D721Med (cell line): ENCODE results near the gene TMEM135.

Source experiments
- DNase-seq: peaks from one replicate; pipeline ENCODE4 v3.0.0; 2011; ENCODE audit warnings: low spot score; ENCODE audit not compliant: insufficient read length
- FAIRE-seq: peaks from 2 replicates; lab custom pipeline; 2011; peaks lifted over from hg19 to GRCh38; lab: Jason Lieb, UNC
- CTCF ChIP-seq: IDR thresholded peaks from 2 replicates; pipeline ENCODE4 v1.5.1; 2012; ENCODE audit warnings: mild to moderate bottlenecking, control low read depth; ENCODE audit not compliant: insufficient read depth; ENCODE audit errors: missing control alignments

TMEM135 gene

DNA sequence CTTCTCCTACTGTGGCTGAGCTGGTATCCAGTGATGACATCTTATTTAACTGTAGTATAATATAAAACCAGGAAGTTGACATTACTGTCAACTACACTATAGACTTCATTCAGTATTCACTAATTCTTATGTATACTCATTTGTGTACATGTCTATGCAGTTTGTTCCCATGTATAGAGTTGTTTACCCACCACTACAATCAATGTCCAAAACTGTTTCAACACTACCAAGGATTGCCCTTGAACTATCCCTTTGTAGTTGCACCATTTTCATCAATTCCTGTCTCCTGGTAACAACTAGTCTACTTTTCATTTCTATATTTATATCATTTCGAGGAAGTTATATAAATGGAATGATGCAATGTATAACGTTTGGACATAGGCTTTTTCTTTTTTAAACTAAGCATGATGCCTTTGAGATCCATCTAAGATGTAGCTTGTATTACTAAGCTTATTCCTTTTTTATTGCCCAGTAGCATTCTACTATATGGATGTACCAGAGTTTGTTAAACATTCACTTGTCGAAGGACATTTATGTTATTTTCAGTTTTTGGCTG, 39.2 kb downstream of the TMEM135 start:
- no peak for TF ChIP-seq CTCF
- FAIRE-seq (no peak), DNase-seq (no peak)

DNA sequence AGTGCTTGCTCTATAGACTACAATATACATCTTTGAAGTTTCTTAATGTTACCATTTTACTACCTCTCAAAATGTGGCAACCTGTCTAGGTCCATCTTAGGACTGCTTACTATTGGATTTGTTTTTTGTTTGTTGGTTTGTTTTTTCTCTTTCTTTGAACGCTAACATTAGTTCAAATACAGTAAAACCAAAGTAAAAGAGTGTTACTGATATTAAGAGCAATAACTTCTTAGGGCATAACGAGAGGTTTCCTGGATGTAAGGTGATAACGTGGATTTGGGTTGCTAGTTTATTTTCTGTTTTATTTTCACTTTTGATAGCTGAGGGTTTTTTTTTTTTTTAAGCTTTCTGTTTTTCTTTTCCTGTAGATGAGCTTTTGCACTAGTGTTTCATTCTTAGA, 43.6 kb downstream of the TMEM135 start:
- FAIRE-seq: no peak
- TF ChIP-seq CTCF: no peak
- no peak for DNase-seq

- DNase-seq: no peak
- FAIRE-seq: no peak
- TF ChIP-seq CTCF: no peak
Measured at GRCh38 chr11:87082590-87082989, 44.9 kb downstream of the TMEM135 start.

DNA sequence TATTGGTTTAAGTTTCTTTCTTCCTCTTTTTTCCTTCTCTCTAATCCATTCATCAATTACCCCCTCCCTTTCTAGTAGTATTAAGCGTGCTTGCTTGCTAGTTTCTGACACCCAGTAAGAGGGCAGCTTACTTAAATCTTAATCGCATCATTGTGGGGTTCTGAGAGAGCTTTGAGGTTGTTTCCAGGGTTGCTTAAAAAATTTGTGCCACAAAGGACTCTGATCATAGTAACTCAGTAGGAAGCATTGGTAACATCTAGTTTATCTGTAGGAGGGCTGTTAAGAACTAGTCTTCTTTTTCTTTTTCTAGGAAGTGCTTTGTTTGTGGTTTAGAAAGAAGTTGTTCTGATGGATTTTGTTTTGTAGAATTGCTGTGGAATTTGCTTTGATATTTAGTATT, 45.3 kb downstream of the TMEM135 start:
- FAIRE-seq: no peak
- TF ChIP-seq CTCF: no peak
- peak; percentile 35 for DNase-seq

DNA sequence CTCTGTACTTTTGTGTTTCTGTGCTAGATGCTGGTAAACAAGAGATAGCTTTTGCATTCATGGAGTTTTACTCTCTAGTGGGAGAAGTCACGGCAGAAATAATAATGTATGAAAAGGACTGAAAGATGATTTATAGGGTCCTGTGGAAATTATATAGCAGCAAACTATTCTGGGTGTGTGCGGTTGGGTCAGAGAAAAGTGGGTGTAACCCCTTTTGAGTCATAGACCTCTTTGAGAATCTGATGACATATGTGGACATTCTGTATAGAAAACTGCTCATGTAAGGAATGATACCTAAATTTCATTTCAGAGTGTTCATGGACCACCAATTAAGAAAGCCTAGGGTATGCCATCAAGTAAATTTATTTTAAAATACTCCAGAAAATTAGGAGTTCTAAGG, 54.4 kb downstream of the TMEM135 start:
- DNase-seq (no peak), FAIRE-seq (no peak)
- no peak for TF ChIP-seq CTCF

DNA sequence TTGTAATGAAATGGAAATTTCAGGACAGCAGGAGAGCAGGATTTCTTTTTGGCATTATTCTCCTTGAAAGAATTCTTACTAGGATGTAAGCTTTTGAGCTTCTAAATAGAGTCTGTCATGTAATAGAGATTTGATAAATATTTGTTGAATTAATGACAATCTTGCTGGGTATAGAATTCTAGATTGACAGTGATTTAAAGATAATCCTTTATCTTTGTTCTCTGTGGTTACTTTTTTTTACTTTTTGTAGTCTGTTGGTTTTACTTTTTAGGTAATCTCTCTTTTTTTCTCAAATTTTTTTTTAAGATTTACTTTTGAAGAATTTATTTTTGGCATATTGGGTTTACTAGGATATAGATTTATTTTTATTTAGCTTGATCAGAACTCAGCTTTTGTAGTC, 54.8 kb downstream of the TMEM135 start:
- no peak for DNase-seq
- no peak for FAIRE-seq
- no peak for TF ChIP-seq CTCF

DNA sequence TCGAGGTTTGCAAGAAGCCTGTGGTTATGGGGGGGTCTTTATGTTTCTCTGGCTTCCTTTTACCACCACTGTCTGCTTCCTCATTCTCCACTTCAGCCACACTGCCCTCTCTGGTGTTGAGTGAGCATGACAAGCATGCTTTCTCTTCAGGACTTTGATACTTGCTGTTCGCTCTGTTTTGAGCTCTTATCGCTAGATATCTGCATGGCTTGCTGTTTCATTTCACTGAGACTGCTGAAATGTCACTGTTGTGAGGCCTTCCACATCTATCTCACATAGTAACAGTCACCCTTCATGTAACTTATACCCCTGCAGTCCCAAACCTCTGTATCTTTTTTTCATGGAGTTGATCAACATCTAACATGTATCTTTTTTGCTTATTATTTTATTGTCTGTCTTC, 59.8 kb downstream of the TMEM135 start:
- DNase-seq (peak; percentile 18), FAIRE-seq (peak; percentile 48)
- TF ChIP-seq CTCF: peak; percentile 64
